ENCODE results near the gene RFFL.
A peak's percentile ranks its signal among the peaks of the same experiment; 100 is the strongest.
"Not testable (repeated sequence)": the region's sequence is repeated elsewhere in the genome, so short reads cannot be mapped to it uniquely, and the experiment has no call there.

Gene RFFL

DNA sequence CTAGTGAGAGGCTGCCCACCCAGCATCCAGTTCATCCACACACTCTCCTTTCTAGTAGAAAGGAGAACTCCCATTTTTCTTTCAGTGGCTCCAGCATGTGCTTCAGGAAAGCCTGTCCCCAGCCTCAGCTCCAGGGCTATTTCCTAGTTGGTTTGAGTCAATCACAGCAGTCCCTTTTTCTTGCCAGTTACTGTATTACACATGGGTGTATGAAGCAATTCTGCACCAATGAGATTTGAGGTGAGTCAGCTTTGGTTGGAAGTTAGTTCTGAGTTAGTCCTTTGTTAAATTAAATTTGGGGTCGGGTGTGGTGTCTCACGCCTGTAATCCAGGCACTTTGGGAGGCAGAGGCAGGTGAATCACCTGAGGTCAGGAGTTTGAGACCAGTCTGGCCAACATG is 31.4 kb upstream of the RFFL start:
- Histone ChIP-seq H3K9ac (ENCODE audit: low read length) (no peak overlapping the region), H3F3A (ENCODE audit: insufficient read depth, low read length) (no peaks in the 10 kb centered on the region), H3K9me3 (ENCODE audit: low read length) (no peaks in the 10 kb centered on the region), H4K20me1 (ENCODE audit: insufficient read depth, low read length) (no peaks in the 10 kb centered on the region), H3K4me1 (ENCODE audit: insufficient read depth, low read length, severe bottlenecking) (peaks cover 2% of the 10 kb centered on the region), H3K9me2 (ENCODE audit: low read depth, low read length) (no peaks in the 10 kb centered on the region), H3K4me2 (ENCODE audit: low read length) (no peak overlapping the region), H3K27me3 (ENCODE audit: insufficient read depth, low read length) (no peaks in the 10 kb centered on the region), H3K27ac (ENCODE audit: low read depth, low read length, poor library complexity, severe bottlenecking) (no peak overlapping the region), H3K79me2 (ENCODE audit: insufficient read depth, low read length) (no peaks in the 10 kb centered on the region), H3K36me3 (ENCODE audit: insufficient read depth, low read length) (peaks cover 14% of the 10 kb centered on the region), H2AFZ (ENCODE audit: low read length) (no peak overlapping the region), H3K4me3 (ENCODE audit: low read depth, low read length, poor library complexity, severe bottlenecking) (no peak overlapping the region)
- TF ChIP-seq, protein P1, sequence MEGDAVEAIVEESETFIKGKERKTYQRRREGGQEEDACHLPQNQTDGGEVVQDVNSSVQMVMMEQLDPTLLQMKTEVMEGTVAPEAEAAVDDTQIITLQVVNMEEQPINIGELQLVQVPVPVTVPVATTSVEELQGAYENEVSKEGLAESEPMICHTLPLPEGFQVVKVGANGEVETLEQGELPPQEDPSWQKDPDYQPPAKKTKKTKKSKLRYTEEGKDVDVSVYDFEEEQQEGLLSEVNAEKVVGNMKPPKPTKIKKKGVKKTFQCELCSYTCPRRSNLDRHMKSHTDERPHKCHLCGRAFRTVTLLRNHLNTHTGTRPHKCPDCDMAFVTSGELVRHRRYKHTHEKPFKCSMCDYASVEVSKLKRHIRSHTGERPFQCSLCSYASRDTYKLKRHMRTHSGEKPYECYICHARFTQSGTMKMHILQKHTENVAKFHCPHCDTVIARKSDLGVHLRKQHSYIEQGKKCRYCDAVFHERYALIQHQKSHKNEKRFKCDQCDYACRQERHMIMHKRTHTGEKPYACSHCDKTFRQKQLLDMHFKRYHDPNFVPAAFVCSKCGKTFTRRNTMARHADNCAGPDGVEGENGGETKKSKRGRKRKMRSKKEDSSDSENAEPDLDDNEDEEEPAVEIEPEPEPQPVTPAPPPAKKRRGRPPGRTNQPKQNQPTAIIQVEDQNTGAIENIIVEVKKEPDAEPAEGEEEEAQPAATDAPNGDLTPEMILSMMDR (IDR thresholded peaks at IDR 0.05; ENCODE audit: low read length) = no peak
- TF ChIP-seq EZH2 (IDR thresholded peaks at IDR 0.05; ENCODE audit: borderline replicate concordance, low read length) = no peak

- not testable (repeated sequence) for H4K20me1 ChIP-seq (ENCODE audit: insufficient read depth, low read length); H3F3A ChIP-seq (ENCODE audit: insufficient read depth, low read length); H3K4me3 ChIP-seq (ENCODE audit: low read depth, low read length, poor library complexity, severe bottlenecking); H3K9ac ChIP-seq (ENCODE audit: low read length); H2AFZ ChIP-seq (ENCODE audit: low read length); H3K9me3 ChIP-seq (ENCODE audit: low read length); H3K4me2 ChIP-seq (ENCODE audit: low read length); H3K27ac ChIP-seq (ENCODE audit: low read depth, low read length, poor library complexity, severe bottlenecking); H3K36me3 ChIP-seq (ENCODE audit: insufficient read depth, low read length); H3K27me3 ChIP-seq (ENCODE audit: insufficient read depth, low read length); H3K79me2 ChIP-seq (ENCODE audit: insufficient read depth, low read length); H3K9me2 ChIP-seq (ENCODE audit: low read depth, low read length)
- peaks cover 20% of the 10 kb centered on the region for H3K4me1 ChIP-seq (ENCODE audit: insufficient read depth, low read length, severe bottlenecking)
Measured at GRCh38 chr17:35090707-35091106, 27.2 kb upstream of the RFFL start.

DNA sequence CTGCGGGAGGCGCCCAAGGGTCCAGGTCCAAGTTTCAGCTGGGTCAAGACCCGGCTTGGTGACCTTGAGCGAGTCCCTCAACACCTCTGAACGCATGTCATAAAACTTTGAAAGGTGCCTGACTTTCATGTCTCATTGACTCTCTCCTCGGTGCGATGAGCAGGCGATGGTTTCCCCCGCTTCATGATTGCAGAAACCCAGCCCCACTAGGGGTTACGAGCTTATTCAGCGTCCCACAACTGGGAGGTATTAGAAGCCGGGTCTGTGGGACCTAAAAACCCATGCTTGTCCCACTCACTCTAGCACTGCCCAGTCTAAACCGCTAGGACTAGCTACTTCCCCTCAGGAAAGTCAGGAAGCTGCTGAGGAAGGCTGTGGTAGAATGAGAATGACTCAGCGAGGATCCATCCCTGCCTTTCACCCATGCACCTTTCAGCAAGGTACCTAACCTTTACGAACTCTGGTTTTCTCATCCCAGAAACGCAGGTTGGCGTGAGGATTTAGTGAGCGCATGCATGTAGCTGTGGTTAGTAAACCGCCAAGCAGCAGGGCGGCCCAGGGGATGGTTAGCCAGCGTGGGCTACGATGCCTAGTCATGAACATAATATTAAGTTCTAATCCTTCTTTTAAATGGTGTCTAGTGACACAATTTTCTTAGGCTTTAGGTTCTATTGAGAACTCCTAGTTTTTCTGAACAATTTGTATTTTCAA is 26.2 kb upstream of the RFFL start:
- H3K27ac ChIP-seq (ENCODE audit: low read depth, low read length, poor library complexity, severe bottlenecking) = no peak overlapping the region

More for the DNA sequence above, 26.2 kb upstream of the RFFL start:
- Histone ChIP-seq H3K4me2 (ENCODE audit: low read length) (peak overlapping the region; percentile 73), H3K27me3 (ENCODE audit: insufficient read depth, low read length) (no peaks in the 10 kb centered on the region), H3F3A (ENCODE audit: insufficient read depth, low read length) (no peaks in the 10 kb centered on the region), H3K36me3 (ENCODE audit: insufficient read depth, low read length) (no peaks in the 10 kb centered on the region; the same call in 1 of the 2 replicates), H2AFZ (ENCODE audit: low read length) (no peak overlapping the region; the same call in 1 of the 2 replicates), H3K4me1 (ENCODE audit: insufficient read depth, low read length, severe bottlenecking) (peaks cover 20% of the 10 kb centered on the region), H4K20me1 (ENCODE audit: insufficient read depth, low read length) (no peaks in the 10 kb centered on the region), H3K4me3 (ENCODE audit: low read depth, low read length, poor library complexity, severe bottlenecking) (peak overlapping the region; percentile 56), H3K79me2 (ENCODE audit: insufficient read depth, low read length) (no peaks in the 10 kb centered on the region), H3K9me3 (ENCODE audit: low read length) (no peaks in the 10 kb centered on the region), H3K9ac (ENCODE audit: low read length) (peak overlapping the region; percentile 55), H3K9me2 (ENCODE audit: low read depth, low read length) (no peaks in the 10 kb centered on the region)
- no peak for TF ChIP-seq EZH2 (IDR thresholded peaks at IDR 0.05; ENCODE audit: borderline replicate concordance, low read length)
- TF ChIP-seq, protein P1 (IDR thresholded peaks at IDR 0.05; ENCODE audit: low read length) = no peak
